ENCODE measurements around the gene CACNA1B. TPM values are rescaled to one million over a fixed set of nuclear protein-coding genes. Genes with fewer than 3 reads are reported as not detected.
"Not testable (repeated sequence)": the region's sequence is repeated elsewhere in the genome, so short reads cannot be mapped to it uniquely, and the experiment has no call there.

The CACNA1B gene
- 0.19 and 0.35 TPM in 2 replicates for total RNA-seq (2011; cell fraction: chromatin; rRNA removed; ENCODE audit: low replicate concordance)
- total RNA-seq (2011; cell fraction: nucleolus; rRNA removed), result 0.13 and 0.17 TPM in 2 replicates
- 0.22 TPM in 1 of 2 replicates, not detected in the other for total RNA-seq (2011; cell fraction: nucleoplasm; rRNA removed)
- total RNA-seq (2014; rRNA removed) (0.04 TPM in 1 of 2 replicates, not detected in the other), total RNA-seq (2014; rRNA removed; fragmentation: Illumina TruSeq; extraction: Trizol) (not detected in 2 replicates), total RNA-seq (2015; rRNA removed; fragmentation: Illumina TruSeq; extraction: Trizol) (not detected in 2 replicates), total RNA-seq (2021) (0.02 and 0.04 TPM in 2 replicates), polyA plus RNA-seq (2011; rRNA removed) (0.04 TPM in 1 of 2 replicates, not detected in the other), polyA plus RNA-seq (2014; fragmentation: Illumina TruSeq; extraction: Trizol) (0.03 TPM in 1 of 2 replicates, not detected in the other), polyA plus RNA-seq (2014; fragmentation: Nextera tagmentation; extraction: Ambion mirVana) (not detected), polyA plus RNA-seq (2014; rRNA removed) (0.01 TPM in 1 of 2 replicates, not detected in the other), polyA minus RNA-seq (2011; rRNA and poly(A)+ RNA removed) (0.03 TPM in 1 of 2 replicates, not detected in the other), Bru-seq, nascent RNA (percentile 9 among the genes with signal in this experiment), BruChase-seq, experiment 1, labeled RNA remaining after a 2-hour chase (percentile 14 among the genes with signal in this experiment), BruChase-seq, experiment 2, labeled RNA remaining after a 6-hour chase (percentile 12 among the genes with signal in this experiment)
- 0.01 TPM in 2 replicates for polyA plus RNA-seq (2011; cell fraction: cytosol; rRNA removed)
- 0.04 and 0.14 TPM in 2 replicates for polyA plus RNA-seq (2011; cell fraction: nucleus; rRNA removed)
- polyA plus RNA-seq (2012), result 0.01 and 0.10 TPM in 2 replicates
- not detected in 2 replicates for polyA minus RNA-seq (2011; cell fraction: cytosol; rRNA and poly(A)+ RNA removed)
- polyA minus RNA-seq (2011; cell fraction: nucleus; rRNA and poly(A)+ RNA removed), result under 0.01 and 0.11 TPM in 2 replicates
- long read RNA-seq, experiment 1, result 0 reads
- long read RNA-seq, experiment 2, result 0 reads
- long read RNA-seq, experiment 3, result 0 reads

DNA sequence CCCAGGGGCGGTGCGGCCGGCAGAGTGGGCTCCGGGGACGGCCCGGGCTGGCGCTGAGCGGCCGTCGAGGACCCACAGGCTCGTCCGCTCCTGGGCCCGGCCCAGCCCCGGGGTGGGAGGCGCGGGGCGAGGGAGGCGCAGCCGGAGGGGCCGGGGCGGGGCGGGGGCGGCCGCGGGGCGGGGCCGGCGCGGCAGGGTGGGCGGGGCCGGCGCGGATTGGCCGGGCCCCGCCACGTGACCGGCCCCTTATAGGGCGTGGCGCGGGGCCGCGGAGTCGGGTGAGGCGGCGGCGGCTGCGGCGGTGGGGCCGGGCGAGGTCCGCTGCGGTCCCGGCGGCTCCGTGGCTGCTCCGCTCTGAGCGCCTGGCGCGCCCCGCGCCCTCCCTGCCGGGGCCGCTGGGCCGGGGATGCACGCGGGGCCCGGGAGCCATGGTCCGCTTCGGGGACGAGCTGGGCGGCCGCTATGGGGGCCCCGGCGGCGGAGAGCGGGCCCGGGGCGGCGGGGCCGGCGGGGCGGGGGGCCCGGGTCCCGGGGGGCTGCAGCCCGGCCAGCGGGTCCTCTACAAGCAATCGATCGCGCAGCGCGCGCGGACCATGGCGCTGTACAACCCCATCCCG is at the start of gene CACNA1B:
TSS of gene CACNA1B (plus strand) at position 277 of the 617 bp plus-strand sequence. CDS start at position 429, 152 bp downstream.
- H3K4me2 ChIP-seq (ENCODE audit: insufficient read depth, low read length), result peak within 1 kb of the TSS; percentile 33; the same call in 1 of the 2 replicates
- H3K9me3 ChIP-seq (replicated peaks; ENCODE audit: control insufficient read depth, insufficient read depth, low read depth, low read length); CTCF ChIA-PET (ENCODE audit: low intra/inter-chr PET ratio); H4K20me1 ChIP-seq (replicated peaks; ENCODE audit: control insufficient read depth, insufficient read depth, low read length); POLR2A ChIA-PET; H3K27ac ChIP-seq (ENCODE audit: extremely low read depth, low read depth, low read length); H2AFZ ChIP-seq (ENCODE audit: low read depth, low read length); intact Hi-C loops (cut with micrococcal nuclease); H3K9ac ChIP-seq (ENCODE audit: insufficient read depth in 1 of 2, low read depth in 2 of 2, low read length in 2 of 2); FAIRE-seq; H3K79me2 ChIP-seq (ENCODE audit: control insufficient read depth, insufficient read depth, low read length); BruUV-seq (replicated peaks); H3K9me1 ChIP-seq (ENCODE audit: control insufficient read depth, insufficient read depth, low read length); in situ Hi-C loops (cut with MboI); H3K36me3 ChIP-seq (ENCODE audit: control insufficient read depth, insufficient read depth, low read length); H3K4me3 ChIP-seq: not testable (repeated sequence)
- TF ChIP-seq, protein P1, sequence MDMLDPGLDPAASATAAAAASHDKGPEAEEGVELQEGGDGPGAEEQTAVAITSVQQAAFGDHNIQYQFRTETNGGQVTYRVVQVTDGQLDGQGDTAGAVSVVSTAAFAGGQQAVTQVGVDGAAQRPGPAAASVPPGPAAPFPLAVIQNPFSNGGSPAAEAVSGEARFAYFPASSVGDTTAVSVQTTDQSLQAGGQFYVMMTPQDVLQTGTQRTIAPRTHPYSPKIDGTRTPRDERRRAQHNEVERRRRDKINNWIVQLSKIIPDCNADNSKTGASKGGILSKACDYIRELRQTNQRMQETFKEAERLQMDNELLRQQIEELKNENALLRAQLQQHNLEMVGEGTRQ (CRISPR knock-in tag; IDR thresholded peaks at IDR 0.05), result peak; percentile 49
- ATAC-seq (peak; percentile 39; the same call in 1 of the 3 replicates), DNase-seq (ENCODE audit: extremely low read depth in 1 of 4, low spot score in 3 of 4) (peak in 3 of 4 experiments; percentile 71 to 78 (median 73))
- peaks cover 4 to 52% of the 10 kb centered on the region in 2 experiments; a peak in 2 of 5 replicates for H3K27me3 ChIP-seq (ENCODE audit: control insufficient read depth in 2 of 2, insufficient read depth in 2 of 2, low read length in 2 of 2)
- WGBS (ENCODE audit: insufficient coverage, low coverage, missing lambda C conversion rate), result no CpG with 5 or more reads among the region's 95 CpGs
- peaks cover 0 to 17% of the 10 kb centered on the region in 2 experiments; a peak in 3 of 5 replicates for H3K4me1 ChIP-seq (replicated peaks in 1 of 2; ENCODE audit: control insufficient read depth in 2 of 2, insufficient read depth in 2 of 2, low read length in 2 of 2)
